WTC11 (cell line): ENCODE data around the gene ECD. TPM values are rescaled to one million over a fixed set of nuclear protein-coding genes. Genes with fewer than 3 reads are reported as not detected.
A peak's percentile ranks its signal among the peaks of the same experiment; 100 is the strongest.

Experiments used
- ATAC-seq: fragments of 200-7000 bp; cut with Tn5 transposase; 2 replicates; pipeline ENCODE4 v1.10.0; 2021; ENCODE audit warnings: mild to moderate bottlenecking, moderate library complexity
- CTCF ChIA-PET: fragments of 300-600 bp; sonication (Branson Sonifier 250); formaldehyde crosslinking; loops from one replicate; lab custom pipeline; 2021; ENCODE audit warnings: antibody characterized with exemption; lab: Charles Lee
- POLR2A ChIA-PET: fragments of 350-600 bp; sonication (Branson Sonifier 250); formaldehyde crosslinking; loops from one replicate; lab custom pipeline; 2021; ENCODE audit warnings: antibody characterized with exemption; lab: Charles Lee
- DNase-seq: peaks from one replicate; pipeline ENCODE4 v3.0.0; 2021; ENCODE audit warnings: low spot score
- H3K27ac Mint-ChIP-seq: 2 replicates; pipeline ENCODE4 v1.8.0; 2021; ENCODE audit warnings: mixed read lengths
- H3K27me3 Mint-ChIP-seq: 2 replicates; pipeline ENCODE4 v1.8.0; 2021; ENCODE audit warnings: low read depth, mild to moderate bottlenecking, moderate library complexity, mixed read lengths
- H3K36me3 Mint-ChIP-seq: 2 replicates; pipeline ENCODE4 v1.8.0; 2021; ENCODE audit warnings: mixed read lengths
- H3K4me1 Mint-ChIP-seq: 2 replicates; pipeline ENCODE4 v1.8.0; 2022; ENCODE audit warnings: mixed read lengths
- H3K4me3 Mint-ChIP-seq: 2 replicates; pipeline ENCODE4 v1.8.0; 2021; ENCODE audit warnings: mild to moderate bottlenecking, moderate library complexity, mixed read lengths
- H3K9me3 Mint-ChIP-seq: 2 replicates; pipeline ENCODE4 v1.8.0; 2021; ENCODE audit warnings: mixed read lengths
- CREM ChIP-seq: sonication (generic); formaldehyde crosslinking; IDR thresholded peaks from 2 replicates; pipeline ENCODE4 v1.8.1; 2022; ENCODE audit warnings: mild to moderate bottlenecking, missing genetic modification reagents, moderate library complexity
- GRHL2 ChIP-seq: fragments of 250-450 bp; sonication (Bioruptor Pico); IDR thresholded peaks from 2 replicates; pipeline ENCODE4 v1.8.0; 2022; ENCODE audit warnings: mild to moderate bottlenecking, moderate library complexity; ENCODE audit not compliant: insufficient replicate concordance, severe bottlenecking
- ZBTB21 ChIP-seq: sonication (generic); formaldehyde crosslinking; IDR thresholded peaks from 2 replicates; pipeline ENCODE4 v1.8.1; 2023; ENCODE audit warnings: mild to moderate bottlenecking, missing genetic modification reagents, borderline replicate concordance
- ZNF138 ChIP-seq: sonication (generic); formaldehyde crosslinking; conservative IDR thresholded peaks from 2 replicates; pipeline ENCODE4 v1.8.1; 2022; ENCODE audit warnings: mild to moderate bottlenecking, moderate library complexity, missing genetic modification reagents
- ZNF416 ChIP-seq: fragments of 250-450 bp; sonication (Bioruptor Pico); IDR thresholded peaks from 2 replicates; pipeline ENCODE4 v1.9.0; 2021; ENCODE audit warnings: mild to moderate bottlenecking, inconsistent platforms
- total RNA-seq: library from RNA; stranded (reverse); gene quantifications from 3 replicates; pipeline ENCODE4 v1.2.3, GENCODE V29; 2021
- TF ChIP-seq, protein P1 (sequence below): sonication (generic); formaldehyde crosslinking; IDR thresholded peaks from 2 replicates; pipeline ENCODE4 v1.8.1; 2023; ENCODE audit warnings: mild to moderate bottlenecking, missing genetic modification reagents
- TF ChIP-seq, protein P2 (sequence below): sonication (generic); formaldehyde crosslinking; IDR thresholded peaks from 2 replicates; pipeline ENCODE4 v1.8.0; 2023; ENCODE audit warnings: missing genetic modification reagents
- TF ChIP-seq, protein P3 (sequence below): sonication (generic); formaldehyde crosslinking; IDR thresholded peaks from 2 replicates; pipeline ENCODE4 v1.8.0; 2022; ENCODE audit warnings: mild to moderate bottlenecking, missing genetic modification reagents
- TF ChIP-seq, protein P4 (sequence below): fragments of 250-450 bp; sonication (Bioruptor Pico); IDR thresholded peaks from 2 replicates; pipeline ENCODE4 v1.9.0; 2021; ENCODE audit warnings: mild to moderate bottlenecking
- TF ChIP-seq, protein P5 (sequence below): fragments of 200-600 bp; IDR thresholded peaks from 2 replicates; pipeline ENCODE4 v1.8.0; 2022; ENCODE audit warnings: antibody characterized with exemption
- TF ChIP-seq, protein P6 (sequence below): sonication (generic); formaldehyde crosslinking; conservative IDR thresholded peaks from 2 replicates; pipeline ENCODE4 v1.8.1; 2023; ENCODE audit warnings: mild to moderate bottlenecking, low read depth, missing genetic modification reagents, moderate library complexity

The ECD gene
- total RNA-seq, 1 experiment from 2014 or later = 38.2 TPM

DNA sequence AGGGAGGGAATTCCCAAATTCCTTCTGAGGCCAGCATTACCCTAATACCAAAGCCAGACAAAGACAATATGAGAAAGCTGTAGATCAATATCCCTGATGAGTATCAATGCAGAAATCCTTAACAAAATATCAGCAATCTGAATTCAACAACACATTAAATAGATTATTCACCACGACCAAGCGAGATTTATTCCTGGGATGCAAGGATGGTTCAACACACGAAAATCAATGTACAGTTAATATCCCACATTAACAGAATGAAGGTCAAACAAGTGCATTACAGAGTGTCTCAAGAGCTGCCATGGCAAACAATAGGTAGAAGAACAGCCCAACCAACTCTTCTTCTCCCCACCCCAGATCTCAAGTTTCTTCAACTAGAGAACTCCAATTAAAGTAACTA lies 6.1 kb downstream of the ECD start:
- H3K27me3 Mint-ChIP-seq = no peaks in the 10 kb centered on the region
- TF ChIP-seq, protein P1, sequence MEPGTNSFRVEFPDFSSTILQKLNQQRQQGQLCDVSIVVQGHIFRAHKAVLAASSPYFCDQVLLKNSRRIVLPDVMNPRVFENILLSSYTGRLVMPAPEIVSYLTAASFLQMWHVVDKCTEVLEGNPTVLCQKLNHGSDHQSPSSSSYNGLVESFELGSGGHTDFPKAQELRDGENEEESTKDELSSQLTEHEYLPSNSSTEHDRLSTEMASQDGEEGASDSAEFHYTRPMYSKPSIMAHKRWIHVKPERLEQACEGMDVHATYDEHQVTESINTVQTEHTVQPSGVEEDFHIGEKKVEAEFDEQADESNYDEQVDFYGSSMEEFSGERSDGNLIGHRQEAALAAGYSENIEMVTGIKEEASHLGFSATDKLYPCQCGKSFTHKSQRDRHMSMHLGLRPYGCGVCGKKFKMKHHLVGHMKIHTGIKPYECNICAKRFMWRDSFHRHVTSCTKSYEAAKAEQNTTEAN = no peak
- CTCF ChIA-PET = no interaction called here
- no peak overlapping the region for H3K27ac Mint-ChIP-seq
- H3K4me3 Mint-ChIP-seq = no peak overlapping the region
- H3K36me3 Mint-ChIP-seq = peaks cover 32% of the 10 kb centered on the region
- DNase-seq = no peak
- POLR2A ChIA-PET = no interaction called here
- no peaks in the 10 kb centered on the region for H3K9me3 Mint-ChIP-seq
- peaks cover 2% of the 10 kb centered on the region for H3K4me1 Mint-ChIP-seq
- ATAC-seq = no peak

DNA sequence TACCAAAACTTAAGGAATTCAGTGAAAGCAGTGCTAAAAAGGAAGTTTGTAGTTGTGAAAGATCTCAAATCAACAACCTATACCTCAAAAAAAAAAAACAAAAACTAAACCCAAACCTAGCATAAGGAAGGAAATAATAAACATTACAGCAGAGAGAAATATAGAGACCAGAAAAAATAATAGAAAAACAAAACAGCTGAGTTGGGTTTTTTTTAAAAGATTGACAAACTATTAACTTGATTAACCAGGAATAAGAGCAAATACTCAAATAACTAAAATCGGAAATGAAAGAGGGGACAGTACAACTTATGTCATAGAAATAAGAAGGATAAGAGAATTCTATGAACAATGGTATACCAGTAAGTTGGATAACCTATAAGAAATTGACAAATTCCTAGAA lies 6.7 kb downstream of the ECD start:
- no peak for TF ChIP-seq ZNF138
- TF ChIP-seq, protein P2, sequence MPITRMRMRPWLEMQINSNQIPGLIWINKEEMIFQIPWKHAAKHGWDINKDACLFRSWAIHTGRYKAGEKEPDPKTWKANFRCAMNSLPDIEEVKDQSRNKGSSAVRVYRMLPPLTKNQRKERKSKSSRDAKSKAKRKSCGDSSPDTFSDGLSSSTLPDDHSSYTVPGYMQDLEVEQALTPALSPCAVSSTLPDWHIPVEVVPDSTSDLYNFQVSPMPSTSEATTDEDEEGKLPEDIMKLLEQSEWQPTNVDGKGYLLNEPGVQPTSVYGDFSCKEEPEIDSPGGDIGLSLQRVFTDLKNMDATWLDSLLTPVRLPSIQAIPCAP (CRISPR knock-in tag) = no peak
- TF ChIP-seq, protein P3, sequence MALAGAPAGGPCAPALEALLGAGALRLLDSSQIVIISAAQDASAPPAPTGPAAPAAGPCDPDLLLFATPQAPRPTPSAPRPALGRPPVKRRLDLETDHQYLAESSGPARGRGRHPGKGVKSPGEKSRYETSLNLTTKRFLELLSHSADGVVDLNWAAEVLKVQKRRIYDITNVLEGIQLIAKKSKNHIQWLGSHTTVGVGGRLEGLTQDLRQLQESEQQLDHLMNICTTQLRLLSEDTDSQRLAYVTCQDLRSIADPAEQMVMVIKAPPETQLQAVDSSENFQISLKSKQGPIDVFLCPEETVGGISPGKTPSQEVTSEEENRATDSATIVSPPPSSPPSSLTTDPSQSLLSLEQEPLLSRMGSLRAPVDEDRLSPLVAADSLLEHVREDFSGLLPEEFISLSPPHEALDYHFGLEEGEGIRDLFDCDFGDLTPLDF (CRISPR knock-in tag) = no peak
- Mint-ChIP-seq H3K4me3 (no peak overlapping the region), H3K9me3 (no peaks in the 10 kb centered on the region), H3K36me3 (peaks cover 38% of the 10 kb centered on the region), H3K4me1 (no peaks in the 10 kb centered on the region), H3K27ac (no peak overlapping the region), H3K27me3 (no peaks in the 10 kb centered on the region)
- DNase-seq (no peak), ATAC-seq (no peak)
- CTCF ChIA-PET = no interaction called here
- POLR2A ChIA-PET = no interaction called here

DNA sequence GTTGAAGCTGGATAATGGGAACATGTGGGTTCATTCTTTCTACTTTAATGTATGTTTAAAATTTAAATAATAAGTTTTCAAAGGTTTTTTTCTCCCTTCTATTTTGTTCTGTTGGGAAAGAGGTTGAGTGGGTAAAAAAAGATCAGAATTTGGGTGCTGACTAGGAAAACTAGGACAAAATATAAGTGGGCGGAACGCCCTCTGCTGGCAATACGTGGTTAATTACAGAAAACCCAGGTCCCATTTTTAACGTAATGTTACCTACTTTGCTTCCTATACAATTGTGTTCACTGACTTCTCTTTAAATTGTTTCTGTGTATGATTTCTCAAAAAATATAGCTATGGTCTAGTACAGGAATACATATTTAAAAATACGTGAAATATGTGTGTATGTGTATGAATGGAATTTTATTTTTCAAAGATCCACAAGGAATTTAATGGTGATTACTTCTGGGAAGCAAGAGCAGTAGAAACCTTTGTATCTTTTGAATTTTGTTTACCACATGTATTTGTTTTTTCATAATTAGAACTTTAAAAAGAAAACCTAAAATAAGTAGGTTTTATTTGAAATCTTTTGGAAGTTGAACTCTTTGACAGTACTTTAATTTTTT lies 8.7 kb downstream of the ECD start:
- CTCF ChIA-PET = interaction anchor here (1.0 to 2.0 kb wide), 3 partner anchors 11 to 256 kb away, joined by 4 to 6 read pairs (median 5); partner anchors contain the start of gene P4HA1
- no peaks in the 10 kb centered on the region for H3K4me1 Mint-ChIP-seq
- TF ChIP-seq, protein P4, sequence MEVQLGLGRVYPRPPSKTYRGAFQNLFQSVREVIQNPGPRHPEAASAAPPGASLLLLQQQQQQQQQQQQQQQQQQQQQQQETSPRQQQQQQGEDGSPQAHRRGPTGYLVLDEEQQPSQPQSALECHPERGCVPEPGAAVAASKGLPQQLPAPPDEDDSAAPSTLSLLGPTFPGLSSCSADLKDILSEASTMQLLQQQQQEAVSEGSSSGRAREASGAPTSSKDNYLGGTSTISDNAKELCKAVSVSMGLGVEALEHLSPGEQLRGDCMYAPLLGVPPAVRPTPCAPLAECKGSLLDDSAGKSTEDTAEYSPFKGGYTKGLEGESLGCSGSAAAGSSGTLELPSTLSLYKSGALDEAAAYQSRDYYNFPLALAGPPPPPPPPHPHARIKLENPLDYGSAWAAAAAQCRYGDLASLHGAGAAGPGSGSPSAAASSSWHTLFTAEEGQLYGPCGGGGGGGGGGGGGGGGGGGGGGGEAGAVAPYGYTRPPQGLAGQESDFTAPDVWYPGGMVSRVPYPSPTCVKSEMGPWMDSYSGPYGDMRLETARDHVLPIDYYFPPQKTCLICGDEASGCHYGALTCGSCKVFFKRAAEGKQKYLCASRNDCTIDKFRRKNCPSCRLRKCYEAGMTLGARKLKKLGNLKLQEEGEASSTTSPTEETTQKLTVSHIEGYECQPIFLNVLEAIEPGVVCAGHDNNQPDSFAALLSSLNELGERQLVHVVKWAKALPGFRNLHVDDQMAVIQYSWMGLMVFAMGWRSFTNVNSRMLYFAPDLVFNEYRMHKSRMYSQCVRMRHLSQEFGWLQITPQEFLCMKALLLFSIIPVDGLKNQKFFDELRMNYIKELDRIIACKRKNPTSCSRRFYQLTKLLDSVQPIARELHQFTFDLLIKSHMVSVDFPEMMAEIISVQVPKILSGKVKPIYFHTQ (CRISPR knock-in tag) = no peak
- TF ChIP-seq, protein P5, sequence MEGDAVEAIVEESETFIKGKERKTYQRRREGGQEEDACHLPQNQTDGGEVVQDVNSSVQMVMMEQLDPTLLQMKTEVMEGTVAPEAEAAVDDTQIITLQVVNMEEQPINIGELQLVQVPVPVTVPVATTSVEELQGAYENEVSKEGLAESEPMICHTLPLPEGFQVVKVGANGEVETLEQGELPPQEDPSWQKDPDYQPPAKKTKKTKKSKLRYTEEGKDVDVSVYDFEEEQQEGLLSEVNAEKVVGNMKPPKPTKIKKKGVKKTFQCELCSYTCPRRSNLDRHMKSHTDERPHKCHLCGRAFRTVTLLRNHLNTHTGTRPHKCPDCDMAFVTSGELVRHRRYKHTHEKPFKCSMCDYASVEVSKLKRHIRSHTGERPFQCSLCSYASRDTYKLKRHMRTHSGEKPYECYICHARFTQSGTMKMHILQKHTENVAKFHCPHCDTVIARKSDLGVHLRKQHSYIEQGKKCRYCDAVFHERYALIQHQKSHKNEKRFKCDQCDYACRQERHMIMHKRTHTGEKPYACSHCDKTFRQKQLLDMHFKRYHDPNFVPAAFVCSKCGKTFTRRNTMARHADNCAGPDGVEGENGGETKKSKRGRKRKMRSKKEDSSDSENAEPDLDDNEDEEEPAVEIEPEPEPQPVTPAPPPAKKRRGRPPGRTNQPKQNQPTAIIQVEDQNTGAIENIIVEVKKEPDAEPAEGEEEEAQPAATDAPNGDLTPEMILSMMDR = peak; percentile 60
- TF ChIP-seq ZNF416 = no peak
- no peak for TF ChIP-seq GRHL2 (CRISPR knock-in tag)
- no peak for TF ChIP-seq ZBTB21
- TF ChIP-seq, protein P6, sequence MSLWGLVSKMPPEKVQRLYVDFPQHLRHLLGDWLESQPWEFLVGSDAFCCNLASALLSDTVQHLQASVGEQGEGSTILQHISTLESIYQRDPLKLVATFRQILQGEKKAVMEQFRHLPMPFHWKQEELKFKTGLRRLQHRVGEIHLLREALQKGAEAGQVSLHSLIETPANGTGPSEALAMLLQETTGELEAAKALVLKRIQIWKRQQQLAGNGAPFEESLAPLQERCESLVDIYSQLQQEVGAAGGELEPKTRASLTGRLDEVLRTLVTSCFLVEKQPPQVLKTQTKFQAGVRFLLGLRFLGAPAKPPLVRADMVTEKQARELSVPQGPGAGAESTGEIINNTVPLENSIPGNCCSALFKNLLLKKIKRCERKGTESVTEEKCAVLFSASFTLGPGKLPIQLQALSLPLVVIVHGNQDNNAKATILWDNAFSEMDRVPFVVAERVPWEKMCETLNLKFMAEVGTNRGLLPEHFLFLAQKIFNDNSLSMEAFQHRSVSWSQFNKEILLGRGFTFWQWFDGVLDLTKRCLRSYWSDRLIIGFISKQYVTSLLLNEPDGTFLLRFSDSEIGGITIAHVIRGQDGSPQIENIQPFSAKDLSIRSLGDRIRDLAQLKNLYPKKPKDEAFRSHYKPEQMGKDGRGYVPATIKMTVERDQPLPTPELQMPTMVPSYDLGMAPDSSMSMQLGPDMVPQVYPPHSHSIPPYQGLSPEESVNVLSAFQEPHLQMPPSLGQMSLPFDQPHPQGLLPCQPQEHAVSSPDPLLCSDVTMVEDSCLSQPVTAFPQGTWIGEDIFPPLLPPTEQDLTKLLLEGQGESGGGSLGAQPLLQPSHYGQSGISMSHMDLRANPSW (CRISPR knock-in tag) = no peak
- TF ChIP-seq CREM (CRISPR knock-in tag) = no peak
- peak; percentile 57 for DNase-seq
- H3K27ac Mint-ChIP-seq = no peak overlapping the region
- H3K27me3 Mint-ChIP-seq = no peaks in the 10 kb centered on the region
- H3K4me3 Mint-ChIP-seq = no peak overlapping the region
- no peaks in the 10 kb centered on the region for H3K9me3 Mint-ChIP-seq
- POLR2A ChIA-PET = interaction anchor here (0.5 kb wide), 1 partner anchor 12 kb away, joined by 5 read pairs; no protein-coding TSS in a partner anchor
- ATAC-seq = no peak
- peaks cover 43% of the 10 kb centered on the region for H3K36me3 Mint-ChIP-seq
